AG20443 (cell line): ENCODE data around the gene SLC47A2.
"Not testable (repeated sequence)": the region's sequence is repeated elsewhere in the genome, so short reads cannot be mapped to it uniquely, and the experiment has no call there.

Experiments
- DNase-seq: peaks from one replicate; pipeline ENCODE4 v3.0.0; 2012; ENCODE audit warnings: low spot score, mixed read lengths

SLC47A2 gene

GRCh38 chr17:19716108-19717030 lies at the start of gene SLC47A2:
Gene SLC47A2, minus strand, starts transcription at chr17:19716584. Its CDS starts 29 bp downstream, at chr17:19716555.
- DNase-seq = peak; percentile 36

GRCh38 chr17:19766016-19766415 lies 49.6 kb upstream of the SLC47A2 start:
- no peak for DNase-seq

- DNase-seq = not testable (repeated sequence)
Observed at GRCh38 chr17:19763991-19764390, 47.6 kb upstream of the SLC47A2 start.

- no peak for DNase-seq
Observed at GRCh38 chr17:19763416-19763815, 47.0 kb upstream of the SLC47A2 start.

GRCh38 chr17:19762515-19762961 lies 46.2 kb upstream of the SLC47A2 start:
- peak; percentile 84 for DNase-seq

- DNase-seq = no peak
Observed at GRCh38 chr17:19760746-19761145, 44.4 kb upstream of the SLC47A2 start.

- DNase-seq = no peak
Observed at GRCh38 chr17:19759568-19760549, 43.5 kb upstream of the SLC47A2 start.

GRCh38 chr17:19757536-19758180 lies 41.3 kb upstream of the SLC47A2 start:
- no peak for DNase-seq

GRCh38 chr17:19756546-19756945 lies 40.2 kb upstream of the SLC47A2 start:
- DNase-seq = no peak

GRCh38 chr17:19755821-19756510 lies 39.6 kb upstream of the SLC47A2 start:
- no peak for DNase-seq

- DNase-seq = no peak
Observed at GRCh38 chr17:19755392-19755791, 39.0 kb upstream of the SLC47A2 start.

- no peak for DNase-seq
Observed at GRCh38 chr17:19753661-19754463, 37.5 kb upstream of the SLC47A2 start.

GRCh38 chr17:19753051-19753509 lies 36.7 kb upstream of the SLC47A2 start:
- peak; percentile 97 for DNase-seq

GRCh38 chr17:19752216-19753050 lies 36.0 kb upstream of the SLC47A2 start:
- no peak for DNase-seq

GRCh38 chr17:19750835-19751234 lies 34.5 kb upstream of the SLC47A2 start:
- DNase-seq = no peak

GRCh38 chr17:19750020-19750572 lies 33.7 kb upstream of the SLC47A2 start:
- no peak for DNase-seq

GRCh38 chr17:19748807-19749193 lies 32.4 kb upstream of the SLC47A2 start:
- DNase-seq = no peak

GRCh38 chr17:19747829-19748806 lies 31.7 kb upstream of the SLC47A2 start, which contains the start of gene ALDH3A1:
Gene ALDH3A1, minus strand, starts transcription at chr17:19748298. Its CDS starts 3,169 bp downstream, at chr17:19745129.
- peak; percentile 53 for DNase-seq
